GM21423 (cell line): ENCODE results near the gene PHKG1.
"Not testable (repeated sequence)": the region's sequence is repeated elsewhere in the genome, so short reads cannot be mapped to it uniquely, and the experiment has no call there.

Experiments
- ATAC-seq: cut with Tn5 transposase; IDR thresholded peaks from one replicate; pipeline ENCODE4 v1.9.1; 2021; ENCODE audit warnings: mild to moderate bottlenecking, moderate library complexity; ENCODE audit not compliant: unreplicated experiment

Gene PHKG1

DNA sequence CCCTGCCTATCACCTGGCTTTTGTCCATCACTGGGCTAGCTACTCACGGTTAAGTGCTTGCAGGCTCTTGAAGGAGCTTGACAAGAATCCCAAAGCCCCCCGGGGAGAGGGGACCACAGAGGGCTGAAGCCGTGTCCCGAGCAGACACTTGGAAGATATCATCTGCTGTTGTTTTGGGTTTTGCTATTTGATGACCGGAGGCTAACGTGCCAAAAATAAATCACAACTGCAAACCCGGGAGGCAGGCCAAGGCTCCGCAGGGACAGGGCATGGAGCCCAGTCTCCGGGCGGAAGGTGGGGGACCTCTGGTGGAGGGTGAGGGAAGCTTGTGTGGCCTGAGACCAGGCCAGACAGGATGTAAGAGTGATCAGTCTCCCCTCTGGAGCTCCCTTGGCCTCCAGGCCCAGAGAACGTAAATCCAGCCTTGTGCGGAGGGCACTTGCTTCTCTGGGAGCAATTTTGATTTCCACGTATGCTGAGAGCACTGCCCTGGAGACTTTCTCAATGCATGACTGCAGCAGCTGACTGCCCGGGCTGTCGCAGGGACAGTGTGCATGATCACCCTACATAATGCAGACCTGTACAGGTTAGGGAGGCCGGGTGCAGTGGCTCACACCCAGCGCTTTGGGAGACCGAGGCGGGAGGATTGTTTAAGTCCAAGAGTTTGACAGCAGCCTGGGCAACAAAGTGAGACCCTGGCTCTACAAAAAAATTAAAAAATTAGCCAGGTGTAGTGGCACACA, at the start of gene PHKG1:
TSS of gene PHKG1 (minus strand) at position 164 of the 743 bp plus-strand sequence. CDS start 4,011 bp downstream, outside the sequence.
- no peak for ATAC-seq

DNA sequence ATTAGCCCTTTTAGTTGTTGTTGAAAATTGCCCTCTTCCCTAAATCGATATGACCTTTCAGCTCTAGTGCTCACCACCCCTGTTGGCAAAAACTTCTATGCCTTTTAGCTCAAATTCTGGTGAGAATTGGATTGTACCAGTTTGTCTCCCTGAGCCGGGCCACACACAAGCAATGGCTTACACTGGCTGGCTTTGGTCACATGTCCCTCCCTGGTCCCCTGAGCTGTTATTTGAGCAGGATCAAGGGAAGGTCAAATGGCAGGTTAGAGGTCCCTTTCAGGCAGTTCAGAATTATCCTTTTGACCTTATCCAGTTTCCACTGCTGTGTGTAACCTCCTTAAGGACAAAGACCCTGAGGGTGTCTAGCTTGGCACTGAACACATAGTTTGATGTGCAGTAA, 38.3 kb upstream of the PHKG1 start:
- ATAC-seq, result not testable (repeated sequence)

DNA sequence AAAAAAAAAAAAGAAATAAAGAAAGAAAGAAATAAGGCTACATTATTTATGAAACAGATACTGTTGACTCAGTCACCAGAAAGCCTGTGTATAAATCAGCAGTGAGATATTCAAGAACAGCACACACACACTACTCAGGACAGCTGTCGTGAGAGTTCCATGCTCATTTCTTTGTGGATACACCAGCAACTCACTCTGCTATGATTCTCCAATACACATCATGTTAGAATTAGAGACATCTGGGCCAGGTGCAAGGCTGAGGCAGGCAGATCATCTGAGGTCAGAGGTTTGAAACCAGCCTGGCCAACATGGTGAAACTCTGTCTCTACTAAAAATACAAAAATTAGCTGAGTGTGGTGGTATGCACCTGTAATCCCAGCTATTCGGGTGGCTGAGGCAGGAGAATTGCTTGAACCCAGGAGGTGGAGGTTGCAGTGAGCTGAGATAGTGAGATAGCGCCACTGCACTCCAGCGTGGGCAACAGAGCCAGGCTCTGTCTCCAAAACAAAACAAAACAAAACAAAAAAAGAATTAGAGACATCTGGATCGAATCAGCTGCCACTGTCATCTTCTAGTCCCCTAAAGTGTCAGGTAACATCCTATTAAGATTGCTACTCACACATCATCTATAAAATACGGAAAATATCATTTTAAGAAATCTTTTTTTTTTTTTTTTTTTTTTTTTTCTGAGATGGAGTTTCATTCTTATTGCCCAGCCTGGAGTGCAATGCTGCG, 34.7 kb upstream of the PHKG1 start:
- no peak for ATAC-seq

DNA sequence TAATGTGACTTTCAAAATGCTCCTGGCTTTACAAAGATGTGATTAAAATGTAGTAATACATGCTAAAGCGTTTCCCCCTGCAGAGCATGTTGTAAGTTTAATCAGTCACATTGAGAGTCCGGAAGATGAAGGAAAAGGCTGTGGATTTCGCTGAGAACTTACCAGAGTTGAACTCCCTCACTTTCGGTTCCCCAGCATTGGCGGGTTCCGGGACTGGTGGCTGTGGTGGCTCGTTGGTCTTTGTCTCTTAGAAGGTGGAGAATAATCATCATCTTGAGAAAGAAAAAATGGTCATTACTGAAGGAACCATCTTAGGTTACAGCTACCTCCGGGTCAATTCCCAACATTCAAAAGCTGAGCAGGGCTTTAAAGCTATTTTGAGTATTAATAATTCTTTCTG, 33.1 kb upstream of the PHKG1 start:
- ATAC-seq, result no peak

DNA sequence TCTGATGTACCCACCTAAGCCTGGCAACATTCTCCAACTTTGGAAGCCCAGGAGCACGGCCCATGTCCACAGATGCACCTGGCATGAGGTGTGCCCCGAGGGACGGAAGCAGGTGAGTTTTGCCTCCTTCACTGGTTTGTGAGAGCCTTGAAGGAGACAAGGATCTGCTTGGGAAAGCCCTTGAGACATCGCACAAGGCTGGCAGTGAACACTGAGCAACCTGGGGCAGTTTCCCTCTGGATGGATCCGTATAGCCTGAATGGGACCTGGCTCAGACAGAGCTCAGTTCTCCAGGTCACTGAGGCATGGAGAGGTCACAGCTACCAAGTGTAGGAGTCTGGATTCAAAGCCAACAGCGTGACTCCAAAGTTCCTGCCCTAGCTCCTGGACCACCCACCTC, 32.2 kb upstream of the PHKG1 start:
- no peak for ATAC-seq

DNA sequence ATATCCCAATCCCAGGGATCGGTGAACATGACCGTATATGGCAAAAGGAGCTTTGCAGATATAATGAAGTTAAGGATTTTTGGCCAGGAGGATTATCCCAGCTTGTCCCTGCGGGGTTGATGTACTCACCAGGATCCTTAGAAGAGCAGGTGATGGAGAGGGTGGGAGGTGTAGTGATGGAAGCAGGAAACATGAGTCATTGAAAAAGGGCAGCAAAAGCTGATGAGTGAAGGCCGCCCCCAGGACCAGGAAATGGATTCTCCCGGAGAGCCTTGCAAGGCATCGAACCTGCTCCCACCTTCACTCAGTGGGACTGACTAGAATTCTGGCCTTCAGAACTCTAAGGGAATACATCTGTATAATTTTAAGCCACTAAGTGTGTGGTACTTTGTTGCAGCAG, 28.7 kb upstream of the PHKG1 start:
- ATAC-seq, result no peak

DNA sequence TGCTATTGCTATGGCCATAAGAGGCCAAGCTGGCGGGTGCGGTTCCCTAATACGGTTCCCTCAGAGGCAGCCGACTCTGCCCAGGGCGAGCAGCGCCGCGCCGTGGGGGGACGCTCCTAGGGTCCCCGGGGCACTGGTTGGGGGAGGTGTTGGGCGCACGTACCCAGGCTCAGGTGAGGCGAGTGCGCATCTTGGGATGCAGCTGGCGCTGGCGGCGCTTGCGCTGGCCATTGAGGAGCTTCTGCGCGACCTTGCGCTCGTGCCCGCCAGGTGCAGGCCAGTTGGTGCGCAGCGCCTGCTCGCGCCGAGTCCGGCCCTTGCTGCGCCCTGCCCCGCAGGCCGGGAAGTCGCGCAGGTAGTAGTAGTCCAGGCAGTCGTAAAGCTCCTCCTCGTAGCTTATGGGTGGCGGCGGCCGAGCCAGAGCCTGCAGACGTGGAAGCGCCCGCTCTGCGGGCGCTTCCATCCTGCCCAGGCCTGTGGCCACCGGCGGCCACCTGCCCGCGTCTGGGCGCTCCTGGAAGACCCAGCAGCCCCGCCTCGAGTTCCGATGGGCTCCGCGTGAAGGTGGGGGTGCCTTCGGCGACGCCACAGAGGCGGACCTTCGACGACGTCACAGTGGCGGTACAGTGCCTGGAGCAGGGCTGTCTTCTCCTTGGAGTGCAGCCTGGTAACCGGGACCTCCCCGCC, 23.2 kb upstream of the PHKG1 start, which contains the start of gene NUPR2:
TSS of gene NUPR2 (minus strand) at position 566 of the 687 bp plus-strand sequence. CDS start at position 463, 103 bp downstream.
- no peak for ATAC-seq

DNA sequence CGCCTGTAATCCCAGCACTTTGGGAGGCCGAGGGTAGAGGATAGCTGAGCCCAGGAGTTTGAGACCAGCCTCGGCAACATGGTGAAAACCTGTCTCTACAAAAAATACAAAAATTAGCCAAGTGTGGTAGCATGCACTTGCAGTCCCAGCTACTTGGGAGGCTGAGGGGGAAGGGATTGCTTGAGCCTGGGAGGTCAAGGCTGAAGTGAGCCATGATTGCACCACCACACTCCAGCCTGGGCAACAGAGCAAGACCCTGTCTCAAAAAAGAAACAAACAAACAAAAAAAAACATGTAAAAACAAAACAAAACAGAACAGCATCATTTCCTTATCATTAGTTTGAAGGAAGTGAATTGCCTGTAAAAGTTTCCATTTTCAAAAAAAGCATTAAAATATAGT, 19.5 kb upstream of the PHKG1 start:
- not testable (repeated sequence) for ATAC-seq

DNA sequence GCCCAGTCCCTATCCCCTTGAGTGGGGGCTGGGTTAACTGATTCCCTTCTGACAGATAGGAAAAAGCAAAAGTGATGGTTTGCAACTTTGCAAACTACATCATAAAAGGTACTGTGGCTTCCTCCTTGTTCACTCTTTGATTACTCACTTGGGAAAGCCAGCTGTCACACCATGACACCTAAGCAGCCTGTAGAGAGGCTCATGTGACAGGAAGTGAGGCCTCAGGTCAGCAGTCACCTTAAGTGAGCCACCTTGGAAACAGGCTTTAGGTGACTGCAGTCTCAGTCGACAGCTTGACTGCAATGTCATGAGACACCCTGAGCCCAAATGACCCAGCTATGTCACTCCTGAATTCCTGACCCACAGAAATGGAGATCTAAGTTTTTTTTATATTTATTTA, 17.9 kb upstream of the PHKG1 start:
- no peak for ATAC-seq

DNA sequence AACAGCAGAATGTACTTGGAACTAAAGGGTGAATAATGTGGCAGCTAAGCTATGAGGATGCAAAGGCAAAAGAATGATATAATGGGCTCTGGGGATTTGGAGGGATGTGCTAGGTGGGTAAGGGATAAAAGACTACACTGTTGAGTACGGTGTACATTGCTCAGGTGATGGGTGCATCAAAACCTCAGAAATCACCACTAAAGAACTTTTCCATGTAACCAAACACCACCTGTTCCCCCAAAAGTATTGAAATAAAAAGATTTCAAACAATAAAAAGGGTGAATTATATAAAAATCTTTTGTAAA, 15.2 kb upstream of the PHKG1 start:
- ATAC-seq, result no peak

DNA sequence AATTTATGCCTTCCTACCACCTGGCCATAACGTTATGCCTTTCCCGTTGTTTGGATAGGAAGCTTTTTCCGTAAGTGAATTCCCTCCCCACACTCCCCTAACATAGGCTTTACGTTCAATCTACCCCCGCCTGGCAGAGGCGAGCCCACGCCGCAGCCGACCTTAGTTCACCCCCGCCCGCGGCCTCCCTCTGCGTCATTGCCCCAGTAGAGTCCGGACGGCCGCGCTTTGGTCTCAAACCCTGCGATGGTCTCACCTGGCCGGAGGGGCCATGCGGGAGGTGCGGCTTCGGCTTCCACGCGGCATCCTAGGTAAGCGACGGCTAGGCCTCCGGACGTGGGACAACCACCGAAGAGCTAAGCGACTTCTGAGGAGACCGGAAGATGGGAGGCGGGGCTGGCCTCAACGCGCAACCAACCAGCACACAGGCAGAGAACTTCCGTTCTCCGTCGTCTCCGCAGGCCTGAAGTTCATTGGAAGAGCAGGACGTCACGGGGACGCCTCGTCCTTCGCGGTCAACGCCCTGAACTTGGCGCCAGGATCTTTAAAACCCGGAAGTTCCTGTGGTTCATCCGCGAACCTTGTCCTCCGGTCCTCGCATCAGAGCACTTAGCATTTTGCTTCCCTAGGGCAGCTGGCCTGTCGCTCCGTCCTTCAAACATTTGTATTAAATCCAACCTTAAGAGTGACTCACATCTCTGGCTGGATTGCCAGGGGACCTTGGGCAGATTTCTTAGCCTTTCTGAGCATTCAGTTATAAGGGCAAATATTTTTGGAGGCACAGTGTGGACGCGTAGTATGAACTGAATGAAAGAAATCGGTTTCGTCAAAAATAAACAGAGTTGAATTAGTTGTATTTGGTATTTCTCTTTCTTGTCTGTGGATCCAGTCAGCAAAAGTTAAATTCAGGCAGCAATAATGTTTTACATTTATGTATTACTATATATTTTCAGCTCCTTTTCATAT, 13.6 kb upstream of the PHKG1 start, which contains the start of gene CHCHD2:
TSS of gene CHCHD2 (minus strand) at position 369 of the 966 bp plus-strand sequence. CDS start at position 306, 63 bp downstream.
- ATAC-seq, result peak; percentile 100

DNA sequence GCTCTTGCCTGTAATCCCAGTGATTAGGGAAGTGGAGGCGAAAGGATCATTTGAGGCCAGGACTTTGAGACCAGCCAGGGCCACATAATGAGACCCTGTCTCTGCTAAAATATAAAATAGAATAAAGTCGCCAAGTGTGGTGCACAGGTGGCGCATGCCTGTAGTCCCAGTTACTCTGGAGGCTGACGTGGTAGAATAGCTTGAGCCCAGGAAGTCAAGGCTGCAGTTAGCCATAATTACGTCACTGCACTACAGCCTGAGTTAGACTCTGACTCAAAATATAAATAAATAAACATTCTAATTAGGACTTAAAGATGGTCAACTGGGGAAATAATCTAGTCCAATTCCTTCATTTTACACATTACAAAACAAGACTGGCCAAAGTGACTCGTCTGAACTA, 12.8 kb upstream of the PHKG1 start:
- ATAC-seq, result no peak

DNA sequence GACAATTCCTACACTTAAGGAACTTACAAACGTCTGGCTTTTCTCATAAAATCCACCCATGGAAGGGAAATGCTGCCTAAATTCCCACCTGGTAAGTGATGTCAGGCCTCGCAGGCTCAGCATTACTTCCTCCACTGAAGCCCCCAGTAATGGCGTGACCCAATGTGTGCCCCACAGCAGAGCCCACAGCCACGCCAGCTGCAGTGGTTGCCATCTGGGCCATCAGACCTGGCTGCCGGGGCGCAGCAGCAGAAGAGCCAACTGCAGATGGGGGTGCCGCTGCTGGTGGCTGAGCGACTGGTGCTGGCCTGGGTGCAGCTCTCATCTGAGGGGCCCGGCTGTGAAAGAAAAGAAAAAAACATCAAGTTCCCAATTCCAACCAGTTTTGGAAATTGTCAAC, 11.4 kb upstream of the PHKG1 start:
- not testable (repeated sequence) for ATAC-seq

DNA sequence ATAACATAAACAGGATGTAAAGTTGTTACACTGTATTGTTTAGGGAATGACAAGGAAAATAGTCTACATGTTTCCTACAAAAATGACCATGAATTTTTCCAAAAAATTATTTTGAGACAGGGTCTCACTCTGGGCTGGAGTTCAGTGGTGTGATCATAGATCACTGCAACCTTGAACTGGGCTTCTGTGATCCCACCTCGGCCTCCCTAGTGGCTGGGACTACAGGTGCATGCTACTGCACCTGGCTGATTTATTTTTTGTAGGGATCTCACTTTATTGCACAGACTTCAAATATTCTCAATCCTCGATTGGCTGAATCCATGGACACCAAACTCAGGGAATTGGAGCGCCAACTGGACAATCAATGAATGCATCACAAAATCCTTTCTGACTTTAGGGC, 6.9 kb upstream of the PHKG1 start:
- no peak for ATAC-seq

DNA sequence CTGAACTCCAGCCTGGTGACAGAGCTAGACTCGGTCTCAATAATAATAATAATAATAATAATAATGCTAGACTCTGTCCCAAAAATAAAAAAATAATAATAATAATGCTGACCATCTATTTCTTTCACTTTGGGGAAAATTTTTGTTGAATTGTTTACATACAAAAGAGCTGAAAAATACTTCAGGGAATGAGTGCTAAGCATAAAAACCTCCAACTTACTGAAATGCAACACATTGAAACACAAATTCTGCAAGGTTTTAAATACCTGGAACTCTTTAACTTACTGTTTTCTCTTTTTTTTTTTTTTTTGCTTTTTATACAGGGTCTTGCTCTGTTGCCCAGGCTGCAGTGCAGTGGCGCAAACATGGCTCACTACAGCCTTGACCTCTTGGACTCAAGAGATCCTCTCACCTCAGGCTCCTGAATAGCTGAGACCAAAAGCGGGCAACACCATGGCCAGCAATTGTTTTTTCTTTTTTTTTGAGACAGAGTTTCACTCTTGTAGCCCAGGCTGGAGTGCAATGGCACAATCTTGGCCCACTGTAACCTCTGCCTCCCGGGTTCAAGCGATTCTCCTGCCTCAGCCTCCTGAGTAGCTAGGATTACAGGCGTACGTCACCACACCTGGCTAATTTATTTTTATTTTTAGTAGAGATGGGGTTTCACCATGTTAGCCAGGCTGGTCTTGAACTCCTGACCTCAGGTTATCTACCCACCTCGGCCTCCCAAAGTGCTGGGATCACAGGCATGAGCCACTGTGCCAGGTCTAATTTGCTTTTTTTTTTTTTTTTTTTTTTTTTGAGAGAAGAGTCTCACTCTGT, 5.6 kb upstream of the PHKG1 start:
- not testable (repeated sequence) for ATAC-seq

DNA sequence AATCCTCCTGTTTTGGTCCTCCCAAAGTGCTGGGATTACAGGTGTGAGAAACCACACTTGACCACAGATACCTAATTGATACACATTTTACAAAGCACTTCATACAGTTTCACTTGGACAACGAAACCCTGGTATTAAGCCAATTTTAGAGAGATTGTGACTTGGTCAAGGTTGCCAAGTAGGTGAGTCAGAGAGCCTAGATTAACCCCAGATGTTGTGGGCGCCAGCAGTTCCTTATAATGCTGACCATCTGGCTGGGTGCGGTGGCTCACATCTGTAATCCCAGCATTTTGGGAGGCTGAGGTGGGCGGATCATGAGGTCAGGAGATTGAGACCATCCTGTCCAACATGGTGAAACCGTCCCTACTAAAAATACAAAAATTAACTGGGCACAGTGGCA, 4.9 kb upstream of the PHKG1 start:
- no peak for ATAC-seq

DNA sequence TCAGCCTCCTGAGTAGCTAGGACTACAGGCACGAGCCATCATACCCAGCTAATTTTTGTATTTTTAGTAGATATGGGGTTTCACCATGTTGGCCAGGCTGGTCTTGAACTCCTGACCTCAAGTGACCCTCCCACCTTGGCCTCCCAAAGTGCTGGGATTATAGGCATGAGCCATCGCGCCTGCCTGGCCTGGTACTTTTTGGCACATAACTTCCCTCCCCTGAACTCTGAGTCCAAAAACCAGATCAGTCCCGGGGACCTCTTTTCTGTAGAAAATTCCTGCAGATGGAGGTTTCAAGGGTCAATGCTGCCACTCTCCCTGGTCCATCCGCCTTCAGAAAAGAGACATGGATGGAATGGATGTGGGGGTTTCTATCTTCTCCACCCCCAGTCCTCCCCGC, 364 bp downstream of the PHKG1 start:
- not testable (repeated sequence) for ATAC-seq

DNA sequence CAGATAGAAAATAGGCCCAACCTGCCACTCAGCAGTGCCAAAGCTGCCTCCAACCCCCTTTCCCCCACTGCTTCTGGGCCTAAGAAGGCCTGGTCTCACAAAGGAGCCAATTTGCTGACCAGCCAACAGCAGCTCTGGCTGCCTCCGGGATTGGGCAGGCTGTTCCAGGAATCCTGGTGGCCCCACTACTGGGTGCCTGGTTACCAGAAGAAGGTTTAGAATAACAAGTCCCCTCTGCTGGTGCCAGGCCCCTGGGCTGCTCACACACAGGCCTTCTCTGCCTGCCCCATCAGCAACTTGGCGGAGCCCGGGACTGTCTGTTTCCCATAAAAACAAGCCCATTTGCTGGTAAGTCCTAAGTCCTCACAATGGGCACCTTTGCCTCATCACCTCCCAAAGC, 1.2 kb downstream of the PHKG1 start:
- ATAC-seq, result no peak

DNA sequence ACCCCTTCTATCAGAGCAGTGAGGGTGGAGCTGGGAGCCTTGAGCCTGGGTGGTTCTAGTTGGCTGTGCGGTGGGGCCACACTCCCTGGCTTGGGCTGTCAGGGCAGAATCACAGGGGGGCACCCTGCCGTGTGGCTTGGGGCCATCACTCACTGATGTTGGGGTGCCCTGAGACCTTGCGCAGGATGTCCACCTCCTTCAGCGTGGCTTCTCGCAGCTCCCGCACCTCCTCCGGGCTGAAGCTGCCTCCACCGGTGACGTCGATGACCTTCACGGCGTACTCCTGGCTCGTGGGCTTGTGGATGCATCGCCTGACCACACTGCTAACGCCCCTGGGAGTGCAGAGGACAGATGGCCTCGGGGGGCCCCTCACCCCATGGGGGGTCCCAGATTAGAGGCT, 5.3 kb downstream of the PHKG1 start:
- ATAC-seq, result no peak

DNA sequence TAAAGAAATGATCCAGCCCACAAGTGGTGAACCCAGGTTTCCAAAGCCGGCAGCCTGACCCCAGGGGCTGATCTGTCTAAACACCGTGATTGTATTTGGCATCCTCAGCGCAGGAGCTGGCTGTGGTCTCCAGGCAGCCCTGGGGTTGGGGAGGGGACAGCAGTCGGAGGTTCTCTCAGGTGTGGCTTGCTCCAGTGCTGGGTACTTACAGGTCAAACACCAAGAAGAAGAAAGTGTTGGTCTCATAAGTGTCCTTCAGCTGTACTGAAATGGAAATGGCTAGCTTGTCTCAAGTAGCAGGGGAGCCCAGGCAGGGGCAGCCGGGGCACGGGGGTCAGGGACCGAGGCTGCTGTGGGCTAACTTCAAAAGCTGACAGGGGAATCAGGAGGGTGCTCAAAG, 6.0 kb downstream of the PHKG1 start:
- no peak for ATAC-seq
